Aorta (tissue), 4 donors: ENCODE measurements around the gene PAPOLB. TPM values are rescaled to one million over a fixed set of nuclear protein-coding genes. Genes with fewer than 3 reads are reported as not detected.

Experiments
- polyA plus RNA-seq, 2 donors: library from polyadenylated mRNA; stranded (reverse); fragments of 200-250 nt; gene quantifications; one replicate each; pipeline ENCODE4 v1.2.3, GENCODE V29; 2013
- total RNA-seq, 2 donors: library from RNA; stranded (reverse); fragmentation: NEBNext Ultra II Directional; extraction: Animal tissue kit (Norgen Biotek cat#: 25700); gene quantifications; one replicate each; pipeline ENCODE4 v1.2.1, GENCODE V29; 2021
- donor health status: healthy with polysubstance abuse.
- donor health status: Bipolar disorder and iron deficiency.
- donor health status: DM: no; HTN: no; CAD: no.
- donor health status: DM: yes; HTN: yes; CAD: no.

PAPOLB gene
- total and polyA plus RNA-seq, 4 donors: 0.25 to 0.54 (median 0.26) TPM; not detected in 1

Other genes with a start within 250 kb of the PAPOLB start
- gene FOXK1, start 179.7 kb downstream of the PAPOLB start, total RNA-seq: 10 to 100 TPM; 41.4 to 47.5 TPM
- gene FOXK1, start 179.7 kb downstream of the PAPOLB start, polyA plus RNA-seq: 1 to 10 TPM; 5.1 to 8.7 TPM
- gene AP5Z1, start 86.4 kb downstream of the PAPOLB start, total RNA-seq: 10 to 100 TPM; 30.7 to 45.3 TPM
- 10 to 100 TPM; 12.5 to 99.9 TPM for gene AP5Z1, start 86.4 kb downstream of the PAPOLB start, polyA plus RNA-seq
- 10 to 100 TPM in 1 of 2 donors, 1 to 10 TPM in 1; 4.0 to 11.0 TPM for gene RADIL, start 21.7 kb upstream of the PAPOLB start, total RNA-seq
- 10 to 100 TPM in 1 of 2 donors, under 1 TPM in 1; 0.25 to 15.0 TPM for gene RADIL, start 21.7 kb upstream of the PAPOLB start, polyA plus RNA-seq
- not detected for gene MMD2, start 97.2 kb upstream of the PAPOLB start, total RNA-seq
- gene MMD2, start 97.2 kb upstream of the PAPOLB start, polyA plus RNA-seq: not detected
- gene RBAK, start 183.8 kb upstream of the PAPOLB start, total RNA-seq: 10 to 100 TPM; 11.3 to 12.1 TPM
- 1 to 10 TPM; 1.3 to 4.7 TPM for gene RBAK, start 183.8 kb upstream of the PAPOLB start, polyA plus RNA-seq